Measurements from ENCODE around the gene RHOC. TPM values are rescaled to one million over a fixed set of nuclear protein-coding genes. Genes with fewer than 3 reads are reported as not detected.
A peak's percentile ranks its signal among the peaks of the same experiment; 100 is the strongest.
"Not testable (repeated sequence)": the region's sequence is repeated elsewhere in the genome, so short reads cannot be mapped to it uniquely, and the experiment has no call there.

Gene RHOC
- total and polyA plus RNA-seq, 2 experiments from 2014 or later, result 340 to 610 TPM

DNA sequence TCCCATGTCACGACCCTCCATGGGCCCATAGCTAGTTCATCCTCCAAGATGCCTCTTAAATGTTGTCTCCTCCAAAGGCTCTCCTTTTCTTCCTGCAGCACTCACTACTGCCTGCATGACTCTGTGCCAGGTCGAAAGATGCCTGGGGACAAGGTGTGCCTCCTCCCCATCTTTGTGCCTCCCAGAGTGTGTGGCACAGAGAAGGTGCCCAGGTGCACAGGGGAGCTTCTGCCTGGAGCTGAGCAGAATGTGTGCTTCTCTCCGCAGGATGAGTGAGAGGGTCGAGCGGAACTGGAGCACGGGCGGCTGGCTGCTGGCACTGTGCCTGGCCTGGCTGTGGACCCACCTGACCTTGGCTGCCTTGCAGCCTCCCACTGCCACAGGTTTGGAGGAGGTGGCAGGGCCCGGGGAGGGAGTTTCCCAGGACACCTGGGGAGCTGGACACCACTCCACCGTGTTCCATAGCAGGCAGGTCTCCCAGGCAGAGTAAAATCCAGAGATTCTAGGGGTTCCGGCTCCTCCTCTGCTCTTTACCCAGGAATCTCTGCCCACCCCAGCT is 15.1 kb upstream of the RHOC start:
- Histone ChIP-seq H4K20me1 (ENCODE audit: insufficient read depth, poor library complexity, severe bottlenecking) (no peaks in the 10 kb centered on the region), H3K4me3 (no peak overlapping the region), H3K79me2 (no peaks in the 10 kb centered on the region), H3K9me3 (ENCODE audit: low read depth) (no peaks in the 10 kb centered on the region), H2AFZ (no peak overlapping the region), H3K27ac (peak overlapping the region; percentile 64), H3K27me3 (no peaks in the 10 kb centered on the region), H3K4me1 (ENCODE audit: insufficient read depth) (peaks cover 13% of the 10 kb centered on the region), H3K4me2 (peak overlapping the region; percentile 77), H3K9me2 (replicated peaks; ENCODE audit: insufficient read depth) (no peaks in the 10 kb centered on the region), H3K36me3 (replicated peaks; ENCODE audit: insufficient read depth, low read depth) (no peaks in the 10 kb centered on the region)
- TF ChIP-seq EZH2phosphoT487 (IDR thresholded peaks at IDR 0.05; ENCODE audit: low read depth, severe bottlenecking, unreplicated experiment) (no peak), EZH2 (IDR thresholded peaks at IDR 0.05; ENCODE audit: borderline replicate concordance) (no peak), CTCF (IDR thresholded peaks at IDR 0.05; ENCODE audit: poor library complexity) (no peak)
- 75% methylated on average over 10 of the region's 10 CpGs for WGBS (ENCODE audit: low lambda C conversion rate, missing lambda C conversion rate)
- no peak for DNase-seq (ENCODE audit: low spot score)

DNA sequence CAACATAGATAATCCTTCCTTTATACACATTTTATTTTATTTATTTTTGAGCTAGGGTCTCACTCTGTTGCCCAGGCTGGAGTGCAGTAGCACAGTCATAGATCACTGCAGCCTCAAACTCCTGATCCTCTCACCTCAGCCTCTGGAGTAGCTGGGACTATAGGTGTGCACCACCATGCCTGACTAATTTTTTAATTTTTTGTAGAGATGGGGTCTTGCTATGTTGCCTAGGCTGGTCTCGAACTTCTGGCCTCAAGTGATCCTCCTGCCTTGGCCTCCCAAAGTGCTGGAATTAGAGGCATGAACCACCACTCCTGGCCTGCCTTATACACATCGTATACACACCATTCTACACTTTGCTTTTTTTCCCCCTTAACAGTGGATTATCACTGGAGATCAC is 14.4 kb upstream of the RHOC start:
- H3K4me3 ChIP-seq, result not testable (repeated sequence)

DNA sequence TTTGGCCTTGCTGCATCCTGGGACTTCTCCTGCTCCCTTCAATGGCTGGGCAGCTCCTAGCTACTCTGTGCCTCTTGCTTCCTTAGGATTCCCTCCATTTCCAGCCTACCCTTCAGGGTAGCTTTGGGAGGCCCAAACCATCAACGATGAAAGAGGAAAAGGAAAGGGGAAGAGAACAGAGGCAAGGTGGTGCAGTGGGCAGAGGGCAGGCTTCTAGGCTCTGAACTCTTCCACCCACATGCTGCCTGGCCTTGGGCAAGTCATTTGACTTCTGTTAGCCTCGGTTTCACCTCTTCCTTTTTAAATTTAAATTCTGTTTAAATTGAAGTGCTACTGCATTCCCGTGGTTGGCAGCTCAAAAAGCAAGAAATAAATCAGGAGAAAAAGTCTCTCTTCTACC is 13.9 kb upstream of the RHOC start:
- Histone ChIP-seq H3K9me2 (replicated peaks; ENCODE audit: insufficient read depth) (no peaks in the 10 kb centered on the region), H3K4me2 (no peak overlapping the region), H3K27ac (no peak overlapping the region), H3K9me3 (ENCODE audit: low read depth) (no peaks in the 10 kb centered on the region), H3K79me2 (no peaks in the 10 kb centered on the region), H3K27me3 (no peaks in the 10 kb centered on the region), H4K20me1 (ENCODE audit: insufficient read depth, poor library complexity, severe bottlenecking) (no peaks in the 10 kb centered on the region), H3K4me1 (ENCODE audit: insufficient read depth) (peaks cover 15% of the 10 kb centered on the region), H2AFZ (no peak overlapping the region), H3K36me3 (replicated peaks; ENCODE audit: insufficient read depth, low read depth) (no peaks in the 10 kb centered on the region), H3K4me3 (no peak overlapping the region)
- no peak for DNase-seq (ENCODE audit: low spot score)
- WGBS (ENCODE audit: low lambda C conversion rate, missing lambda C conversion rate), result 93% methylated on average over 3 of the region's 3 CpGs
- TF ChIP-seq EZH2 (IDR thresholded peaks at IDR 0.05; ENCODE audit: borderline replicate concordance), result no peak
- TF ChIP-seq CTCF (IDR thresholded peaks at IDR 0.05; ENCODE audit: poor library complexity), result no peak

More for the DNA sequence above, 14.4 kb upstream of the RHOC start:
- H3K27ac ChIP-seq; H3K79me2 ChIP-seq; H3K9me2 ChIP-seq (replicated peaks; ENCODE audit: insufficient read depth); H3K4me2 ChIP-seq; DNase-seq (ENCODE audit: low spot score); H3K9me3 ChIP-seq (ENCODE audit: low read depth); H4K20me1 ChIP-seq (ENCODE audit: insufficient read depth, poor library complexity, severe bottlenecking); H2AFZ ChIP-seq; H3K36me3 ChIP-seq (replicated peaks; ENCODE audit: insufficient read depth, low read depth); H3K27me3 ChIP-seq: not testable (repeated sequence)
- peaks cover 13% of the 10 kb centered on the region for H3K4me1 ChIP-seq (ENCODE audit: insufficient read depth)
- 96% methylated on average over 2 of the region's 2 CpGs for WGBS (ENCODE audit: low lambda C conversion rate, missing lambda C conversion rate)

GRCh38 chr1:112719706-112720105 is 12.8 kb upstream of the RHOC start:
- H3K27me3 ChIP-seq, result no peaks in the 10 kb centered on the region
- H3K4me1 ChIP-seq (ENCODE audit: insufficient read depth), result peaks cover 16% of the 10 kb centered on the region
- H2AFZ ChIP-seq, result no peak overlapping the region
- no peak for DNase-seq (ENCODE audit: low spot score)
- H3K4me2 ChIP-seq, result no peak overlapping the region
- H3K36me3 ChIP-seq (replicated peaks; ENCODE audit: insufficient read depth, low read depth), result no peaks in the 10 kb centered on the region
- no peaks in the 10 kb centered on the region for H3K9me3 ChIP-seq (ENCODE audit: low read depth)
- no peak overlapping the region for H3K27ac ChIP-seq
- WGBS (ENCODE audit: low lambda C conversion rate, missing lambda C conversion rate), result 96% methylated on average over 2 of the region's 2 CpGs
- H3K9me2 ChIP-seq (replicated peaks; ENCODE audit: insufficient read depth), result no peaks in the 10 kb centered on the region
- no peak for TF ChIP-seq EZH2phosphoT487 (IDR thresholded peaks at IDR 0.05; ENCODE audit: low read depth, severe bottlenecking, unreplicated experiment)
- no peak for TF ChIP-seq CTCF (IDR thresholded peaks at IDR 0.05; ENCODE audit: poor library complexity)
- no peak for TF ChIP-seq EZH2 (IDR thresholded peaks at IDR 0.05; ENCODE audit: borderline replicate concordance)
- H3K4me3 ChIP-seq, result no peak overlapping the region
- no peaks in the 10 kb centered on the region for H4K20me1 ChIP-seq (ENCODE audit: insufficient read depth, poor library complexity, severe bottlenecking)
- no peaks in the 10 kb centered on the region for H3K79me2 ChIP-seq

All from hepatocyte (in vitro differentiated cells).